HUES64 (cell line): ENCODE measurements around the gene MTHFD2L.
"Not testable (repeated sequence)": the region's sequence is repeated elsewhere in the genome, so short reads cannot be mapped to it uniquely, and the experiment has no call there.

Source experiments
- H3K27ac ChIP-seq: 2 replicates; pipeline ENCODE4 v1.7.0; 2013; ENCODE audit warnings: low read depth, low read length, inconsistent platforms
- H3K27me3 ChIP-seq: 2 replicates; pipeline ENCODE4 v1.6.1; 2013; ENCODE audit warnings: mild to moderate bottlenecking, low read length; ENCODE audit not compliant: insufficient read depth
- H3K36me3 ChIP-seq: 2 replicates; pipeline ENCODE4 v1.6.1; 2013; ENCODE audit warnings: mild to moderate bottlenecking, low read length; ENCODE audit not compliant: insufficient read depth
- H3K4me1 ChIP-seq: 2 replicates; pipeline ENCODE4 v1.6.1; 2013; ENCODE audit warnings: mild to moderate bottlenecking, low read length, moderate library complexity; ENCODE audit not compliant: insufficient read depth
- H3K4me3 ChIP-seq: 2 replicates; pipeline ENCODE4 v1.5.1; 2013; ENCODE audit warnings: mild to moderate bottlenecking, low read length, moderate library complexity
- H3K9ac ChIP-seq: 2 replicates; pipeline ENCODE4 v1.6.1; 2013; ENCODE audit warnings: mild to moderate bottlenecking, low read depth, low read length
- H3K9me3 ChIP-seq: 2 replicates; pipeline ENCODE4 v1.6.1; 2013; ENCODE audit warnings: low read depth, low read length; ENCODE audit not compliant: insufficient read depth
- WGBS: fragments of 150-250, 120-280 bp; methylation state at CpG from one replicate; pipeline ENCODE4 v1.1.7; 2013; ENCODE audit warnings: missing lambda C conversion rate; 5-methylcytosine and 5-hydroxymethylcytosine counted together

The MTHFD2L gene

GRCh38 chr4:74338792-74339333, 180.9 kb downstream of the MTHFD2L start:
- H3K4me3 ChIP-seq = no peak overlapping the region

GRCh38 chr4:74339501-74339900, 181.6 kb downstream of the MTHFD2L start:
- H3K36me3 ChIP-seq = no peaks in the 10 kb centered on the region
- H3K27me3 ChIP-seq = no peaks in the 10 kb centered on the region
- H3K9ac ChIP-seq = no peak overlapping the region
- peaks cover 17% of the 10 kb centered on the region for H3K9me3 ChIP-seq
- H3K27ac ChIP-seq = no peak overlapping the region
- no peaks in the 10 kb centered on the region for H3K4me1 ChIP-seq
- H3K4me3 ChIP-seq = no peak overlapping the region

More at GRCh38 chr4:74338792-74339333, 180.9 kb downstream of the MTHFD2L start:
- H3K36me3 ChIP-seq = no peaks in the 10 kb centered on the region
- H3K27me3 ChIP-seq = no peaks in the 10 kb centered on the region
- no CpG with 5 or more reads among the region's 4 CpGs for WGBS
- no peak overlapping the region for H3K9ac ChIP-seq
- H3K27ac ChIP-seq = no peak overlapping the region
- no peaks in the 10 kb centered on the region for H3K4me1 ChIP-seq
- peaks cover 11% of the 10 kb centered on the region; the same call in 1 of the 2 replicates for H3K9me3 ChIP-seq

GRCh38 chr4:74340421-74340820, 182.5 kb downstream of the MTHFD2L start:
- not testable (repeated sequence) for H3K9ac ChIP-seq, H3K4me1 ChIP-seq, H3K4me3 ChIP-seq, H3K27me3 ChIP-seq, H3K36me3 ChIP-seq, H3K27ac ChIP-seq
- H3K9me3 ChIP-seq = peaks cover 22% of the 10 kb centered on the region

DNA sequence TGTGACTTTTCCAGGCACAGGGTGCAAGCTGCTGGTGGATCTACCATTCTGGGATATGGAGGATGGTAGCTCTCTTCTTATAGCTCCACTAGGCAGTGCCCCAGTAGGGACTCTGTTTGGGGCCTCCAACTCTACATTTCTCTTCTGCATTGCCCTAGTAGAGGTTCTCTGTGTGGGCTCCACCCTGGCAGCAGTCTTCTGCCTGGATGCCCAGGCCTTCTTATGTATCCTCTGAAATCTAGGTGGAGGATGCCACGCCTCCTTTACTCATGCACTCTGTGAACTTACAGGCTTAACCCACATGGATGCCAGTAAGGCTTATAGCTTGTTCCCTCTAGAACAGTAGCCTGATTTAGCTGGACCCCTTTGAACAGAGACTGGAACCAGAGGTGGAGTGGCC, 186.1 kb downstream of the MTHFD2L start:
- WGBS = 96% methylated on average over 1 of the region's 1 CpG
- Histone ChIP-seq H3K27ac (no peak overlapping the region), H3K4me3 (no peak overlapping the region), H3K9me3 (peaks cover 22% of the 10 kb centered on the region), H3K9ac (no peak overlapping the region), H3K27me3 (no peaks in the 10 kb centered on the region), H3K4me1 (no peaks in the 10 kb centered on the region), H3K36me3 (no peaks in the 10 kb centered on the region)
